Head of caudate nucleus (tissue), 42 donors: Measurements from ENCODE around the gene KAZN.
A peak's percentile ranks its signal among the peaks of the same experiment; 100 is the strongest.

Source experiments
- DNase-seq, 42 donors: peaks; one replicate each; pipeline versions ENCODE4 v3.0.0 to v3.0.0-alpha.2; 2020 to 2021; ENCODE audit warnings: mixed read lengths in 7 of 42
- intact Hi-C: fragments of 100-400 bp; cut with DNase I; formaldehyde crosslinking; loops from one replicate; pipeline ENCODE4 v1.15.0; 2022

KAZN gene

GRCh38 chr1:15000671-15001070 lies 402.2 kb downstream of the KAZN start:
- intact Hi-C loops, result no loop called here
- DNase-seq, result no peak

- no peak for DNase-seq
- intact Hi-C loops, result no loop called here
These were observed 402.9 kb downstream of the KAZN start for GRCh38 chr1:15001317-15001915.

- no peak for DNase-seq
- intact Hi-C loops, result no loop called here
These were observed 403.8 kb downstream of the KAZN start for GRCh38 chr1:15002325-15002724.

GRCh38 chr1:15004396-15004795 lies 405.9 kb downstream of the KAZN start:
- intact Hi-C loops, result no loop called here
- DNase-seq, result no peak

- peak in 1 of 42 donors; percentile 30 for DNase-seq
- intact Hi-C loops, result no loop called here
These were observed 406.6 kb downstream of the KAZN start for GRCh38 chr1:15005116-15005515.

GRCh38 chr1:15007368-15007767 lies 408.9 kb downstream of the KAZN start:
- no peak for DNase-seq
- intact Hi-C loops, result no loop called here

- peak in 11 of 42 donors; percentile 16 to 66 (median 25) for DNase-seq
- intact Hi-C loops, result no loop called here
These were observed 409.4 kb downstream of the KAZN start for GRCh38 chr1:15007842-15008241.

- DNase-seq, result no peak
These were observed 410.6 kb downstream of the KAZN start for GRCh38 chr1:15008783-15009729.

GRCh38 chr1:15011160-15011559 lies 412.7 kb downstream of the KAZN start:
- intact Hi-C loops, result no loop called here
- DNase-seq, result no peak

More at GRCh38 chr1:15008783-15009729, 410.6 kb downstream of the KAZN start:
- intact Hi-C loops, result no loop called here

- DNase-seq, result no peak
- intact Hi-C loops, result no loop called here
These were observed 413.2 kb downstream of the KAZN start for GRCh38 chr1:15011661-15012060.

GRCh38 chr1:15012822-15013221 lies 414.3 kb downstream of the KAZN start:
- intact Hi-C loops, result no loop called here
- DNase-seq, result no peak

GRCh38 chr1:15013767-15014166 lies 415.3 kb downstream of the KAZN start:
- intact Hi-C loops, result no loop called here

GRCh38 chr1:15014516-15014915 lies 416.0 kb downstream of the KAZN start:
- peak in 1 of 42 donors; percentile 18 for DNase-seq
- intact Hi-C loops, result no loop called here

More at GRCh38 chr1:15013767-15014166, 415.3 kb downstream of the KAZN start:
- DNase-seq, result no peak

GRCh38 chr1:15016001-15016400 lies 417.5 kb downstream of the KAZN start:
- intact Hi-C loops, result loop anchor here (5.0 kb wide), 1 partner anchor 39 kb away; no protein-coding TSS in a partner anchor

GRCh38 chr1:15016526-15016925 lies 418.0 kb downstream of the KAZN start:
- no peak for DNase-seq
- intact Hi-C loops, result loop anchor here (5.0 kb wide), 1 partner anchor 39 kb away; no protein-coding TSS in a partner anchor

More at GRCh38 chr1:15016001-15016400, 417.5 kb downstream of the KAZN start:
- no peak for DNase-seq

GRCh38 chr1:15017120-15017519 lies 418.6 kb downstream of the KAZN start:
- DNase-seq, result no peak

GRCh38 chr1:15018767-15019166 lies 420.3 kb downstream of the KAZN start:
- intact Hi-C loops, result loop anchor here (5.0 kb wide), 1 partner anchor 41 kb away; no protein-coding TSS in a partner anchor
- no peak for DNase-seq

More at GRCh38 chr1:15017120-15017519, 418.6 kb downstream of the KAZN start:
- intact Hi-C loops, result loop anchor here (5.0 kb wide), 1 partner anchor 40 kb away; no protein-coding TSS in a partner anchor

- DNase-seq, result no peak
These were observed 422.7 kb downstream of the KAZN start for GRCh38 chr1:15020943-15021745.

GRCh38 chr1:15022048-15022447 lies 423.6 kb downstream of the KAZN start:
- intact Hi-C loops, result no loop called here
- no peak for DNase-seq

More at GRCh38 chr1:15020943-15021745, 422.7 kb downstream of the KAZN start:
- intact Hi-C loops, result no loop called here
